Left ventricle myocardium inferior (tissue), 1 donor: Measurements from ENCODE around the gene CORO7. TPM values are rescaled to one million over a fixed set of nuclear protein-coding genes. Genes with fewer than 3 reads are reported as not detected.

Experiments used
- DNase-seq: peaks from one replicate; pipeline ENCODE4 v3.0.0-alpha.2; 2020
- H3K27ac ChIP-seq: fragments of 200-600 bp; replicated peaks from 2 replicates; pipeline ENCODE4 v1.8.0; 2021
- H3K27me3 ChIP-seq: fragments of 200-600 bp; 2 replicates; pipeline ENCODE4 v1.8.0; 2021; ENCODE audit warnings: low read depth
- H3K36me3 ChIP-seq: fragments of 200-600 bp; 2 replicates; pipeline ENCODE4 v1.8.0; 2021
- H3K4me1 ChIP-seq: fragments of 200-600 bp; 2 replicates; pipeline ENCODE4 v1.8.0; 2021
- H3K4me3 ChIP-seq: fragments of 200-600 bp; 2 replicates; pipeline ENCODE4 v1.8.0; 2021; ENCODE audit warnings: mild to moderate bottlenecking, moderate library complexity
- H3K9me3 ChIP-seq: fragments of 200-600 bp; replicated peaks from 2 replicates; pipeline ENCODE4 v1.8.0; 2021
- CTCF ChIP-seq: fragments of 200-600 bp; IDR thresholded peaks from 2 replicates; pipeline ENCODE4 v1.8.0; 2021; ENCODE audit warnings: antibody characterized with exemption, mild to moderate bottlenecking, borderline replicate concordance
- intact Hi-C: fragments of 100-400 bp; cut with micrococcal nuclease; formaldehyde crosslinking; loops from one replicate; pipeline ENCODE4 v1.11.0; 2022
- total RNA-seq: library from RNA; stranded (reverse); fragmentation: NEBNext Ultra II Directional; extraction: Animal tissue kit (Norgen Biotek cat#: 25700); gene quantifications from one replicate; pipeline ENCODE4 v1.2.1, GENCODE V29; 2021
- donor health status: DM: no; HTN: yes; CAD: no; lungs with severe emphysema.

The CORO7 gene
- total RNA-seq, 1 donor from 2014 or later: 12.5 TPM

- no peak for DNase-seq
- no peaks in the 10 kb centered on the region for H3K27me3 ChIP-seq
- peaks cover 100% of the 10 kb centered on the region for H3K4me1 ChIP-seq
- intact Hi-C loops: no loop called here
- no peaks in the 10 kb centered on the region for H3K9me3 ChIP-seq
- peak overlapping the region; percentile 96 for H3K27ac ChIP-seq
- H3K36me3 ChIP-seq: no peaks in the 10 kb centered on the region
- TF ChIP-seq CTCF: no peak
- peak overlapping the region; percentile 26 for H3K4me3 ChIP-seq
These were observed 93.1 kb downstream of the CORO7 start for GRCh38 chr16:4323071-4323844.

- H3K4me3 ChIP-seq: no peak overlapping the region
- no peaks in the 10 kb centered on the region for H3K9me3 ChIP-seq
- no peaks in the 10 kb centered on the region for H3K36me3 ChIP-seq
- peak overlapping the region; percentile 96 for H3K27ac ChIP-seq
- H3K27me3 ChIP-seq: no peaks in the 10 kb centered on the region
- no peak for DNase-seq
- H3K4me1 ChIP-seq: peaks cover 100% of the 10 kb centered on the region
- intact Hi-C loops: no loop called here
- TF ChIP-seq CTCF: no peak
These were observed 94.0 kb downstream of the CORO7 start for GRCh38 chr16:4322121-4323052.

- Histone ChIP-seq H3K9me3 (no peaks in the 10 kb centered on the region), H3K27me3 (no peaks in the 10 kb centered on the region), H3K27ac (peak overlapping the region; percentile 96), H3K36me3 (no peaks in the 10 kb centered on the region), H3K4me1 (peaks cover 100% of the 10 kb centered on the region), H3K4me3 (peak overlapping the region; percentile 88)
- intact Hi-C loops: no loop called here
- DNase-seq: no peak
- TF ChIP-seq CTCF: no peak
These were observed 94.9 kb downstream of the CORO7 start for GRCh38 chr16:4321286-4322120.

GRCh38 chr16:4320571-4321137 is 95.7 kb downstream of the CORO7 start:
- H3K27ac ChIP-seq: peak overlapping the region; percentile 96
- H3K4me1 ChIP-seq: peaks cover 94% of the 10 kb centered on the region
- DNase-seq: no peak
- H3K4me3 ChIP-seq: peak overlapping the region; percentile 88
- TF ChIP-seq CTCF: no peak
- intact Hi-C loops: no loop called here
- H3K36me3 ChIP-seq: no peaks in the 10 kb centered on the region
- H3K9me3 ChIP-seq: no peaks in the 10 kb centered on the region
- no peaks in the 10 kb centered on the region for H3K27me3 ChIP-seq
